Neural cell (in vitro differentiated cells): ENCODE data around the gene UBE2E1.
"Not testable (repeated sequence)": the region's sequence is repeated elsewhere in the genome, so short reads cannot be mapped to it uniquely, and the experiment has no call there.

Experiments used
- CTCF ChIP-seq: fragments of 450-650 bp; IDR thresholded peaks from 2 replicates; pipeline ENCODE4 v1.5.1; 2014; ENCODE audit warnings: antibody characterized with exemption, mild to moderate bottlenecking, moderate library complexity; ENCODE audit not compliant: poor library complexity, severe bottlenecking
- EZH2 ChIP-seq: fragments of 200-600, 300-800 bp; shearing (Covaris generic), sonication (generic); IDR thresholded peaks from 2 replicates; pipeline ENCODE4 v1.6.1; 2014; ENCODE audit warnings: antibody characterized with exemption, low read length, borderline replicate concordance, mild to moderate bottlenecking; ENCODE audit not compliant: insufficient read depth, poor library complexity, severe bottlenecking
- POLR2AphosphoS5 ChIP-seq: IDR thresholded peaks from 2 replicates; pipeline ENCODE4 v1.6.1; 2012
- REST ChIP-seq: IDR thresholded peaks from 2 replicates; pipeline ENCODE4 v1.6.1; 2012; ENCODE audit warnings: borderline replicate concordance
- TAF1 ChIP-seq: IDR thresholded peaks from 2 replicates; pipeline ENCODE4 v1.6.1; 2012; ENCODE audit warnings: low read depth

- not testable (repeated sequence) for TF ChIP-seq CTCF, POLR2AphosphoS5, TAF1, EZH2, REST
These were observed 43.7 kb downstream of the UBE2E1 start for GRCh38 chr3:23849462-23849861.
